HCT116 (cell line): ENCODE data around the gene TRIM4.

ENCODE experiments used
- CEBPB ChIP-seq: IDR thresholded peaks from 2 replicates; pipeline ENCODE4 v1.6.1; 2012; ENCODE audit warnings: low read depth
- MAX ChIP-seq: IDR thresholded peaks from 2 replicates; pipeline ENCODE4 v1.6.1; 2012
- POLR2A ChIP-seq: IDR thresholded peaks from 2 replicates; pipeline ENCODE4 v1.7.0; 2011; ENCODE audit warnings: borderline replicate concordance; ENCODE audit not compliant: insufficient read depth, insufficient read length; ENCODE audit errors: extremely low read depth
- POLR2AphosphoS5 ChIP-seq: IDR thresholded peaks from 2 replicates; pipeline ENCODE4 v1.6.1; 2011; ENCODE audit warnings: mild to moderate bottlenecking, low read depth, low read length, moderate library complexity
- SP1 ChIP-seq: IDR thresholded peaks from 2 replicates; pipeline ENCODE4 v1.6.1; 2012; ENCODE audit warnings: low read depth
- YY1 ChIP-seq: IDR thresholded peaks from 2 replicates; pipeline ENCODE4 v1.6.1; 2011; ENCODE audit warnings: low read length, low read depth, moderate library complexity, mild to moderate bottlenecking; ENCODE audit not compliant: insufficient replicate concordance; ENCODE audit errors: extremely low read depth
- TF ChIP-seq, protein P1 (sequence below), 3 experiments: fragments of 200-600 bp in 1 of 3; sonication (generic) in 1 of 3; IDR thresholded peaks in 2 of 3; conservative IDR thresholded peaks in 1 of 3; 2 replicates each; pipeline ENCODE4 v1.5.1; 2012 to 2017; ENCODE audit warnings: low read depth in 2 of 3, low read length in 2 of 3, antibody characterized with exemption in 1 of 3, borderline replicate concordance in 1 of 3, control low read depth in 1 of 3, mild to moderate bottlenecking in 1 of 3, mixed read lengths in 1 of 3, mixed run types in 1 of 3, moderate library complexity in 1 of 3; ENCODE audit not compliant: insufficient read depth in 1 of 3
- TF ChIP-seq, protein P2 (sequence below): IDR thresholded peaks from 2 replicates; pipeline ENCODE4 v1.6.1; 2012; ENCODE audit warnings: low read depth

DNA sequence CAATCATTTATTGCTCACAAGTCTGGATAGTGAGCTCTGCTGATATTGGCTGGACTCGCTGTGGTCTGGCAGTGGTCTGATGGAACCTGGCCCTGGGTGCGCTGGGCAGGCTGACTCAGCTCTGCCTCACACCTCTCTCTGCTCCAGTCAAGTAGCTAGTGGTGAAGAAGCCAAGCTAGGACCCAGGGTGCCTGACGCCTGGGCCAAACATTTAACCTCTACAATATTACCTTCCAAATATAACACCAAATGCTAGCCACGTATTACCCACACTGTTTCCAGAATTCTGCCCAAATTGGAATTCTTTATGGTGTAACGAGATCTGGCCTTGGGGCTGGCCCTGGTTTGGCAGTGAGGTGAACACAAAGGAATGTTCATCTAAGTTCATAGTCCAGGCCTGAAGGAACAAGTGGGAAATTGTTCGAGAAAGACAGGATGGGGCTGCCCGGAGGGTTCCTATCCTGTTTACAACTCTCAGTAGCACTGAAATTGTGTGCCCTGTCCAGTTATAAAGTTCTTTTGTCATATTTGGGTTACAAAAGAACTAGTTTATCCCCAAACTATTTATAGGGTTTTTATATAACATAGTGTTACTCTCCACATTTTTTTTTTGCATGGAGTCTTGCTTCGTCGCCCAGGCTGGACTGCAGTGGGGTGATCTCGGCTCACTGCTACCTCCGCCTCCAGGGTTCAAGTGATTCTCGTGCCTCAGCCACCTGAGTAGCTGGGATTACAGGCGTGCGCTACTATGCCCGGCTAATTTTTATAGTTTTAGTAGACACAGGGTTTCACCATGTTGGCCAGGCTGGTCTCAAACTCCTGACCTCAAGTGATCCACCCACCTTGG is 58.8 kb downstream of the TRIM4 start:
- TF ChIP-seq, protein P1, sequence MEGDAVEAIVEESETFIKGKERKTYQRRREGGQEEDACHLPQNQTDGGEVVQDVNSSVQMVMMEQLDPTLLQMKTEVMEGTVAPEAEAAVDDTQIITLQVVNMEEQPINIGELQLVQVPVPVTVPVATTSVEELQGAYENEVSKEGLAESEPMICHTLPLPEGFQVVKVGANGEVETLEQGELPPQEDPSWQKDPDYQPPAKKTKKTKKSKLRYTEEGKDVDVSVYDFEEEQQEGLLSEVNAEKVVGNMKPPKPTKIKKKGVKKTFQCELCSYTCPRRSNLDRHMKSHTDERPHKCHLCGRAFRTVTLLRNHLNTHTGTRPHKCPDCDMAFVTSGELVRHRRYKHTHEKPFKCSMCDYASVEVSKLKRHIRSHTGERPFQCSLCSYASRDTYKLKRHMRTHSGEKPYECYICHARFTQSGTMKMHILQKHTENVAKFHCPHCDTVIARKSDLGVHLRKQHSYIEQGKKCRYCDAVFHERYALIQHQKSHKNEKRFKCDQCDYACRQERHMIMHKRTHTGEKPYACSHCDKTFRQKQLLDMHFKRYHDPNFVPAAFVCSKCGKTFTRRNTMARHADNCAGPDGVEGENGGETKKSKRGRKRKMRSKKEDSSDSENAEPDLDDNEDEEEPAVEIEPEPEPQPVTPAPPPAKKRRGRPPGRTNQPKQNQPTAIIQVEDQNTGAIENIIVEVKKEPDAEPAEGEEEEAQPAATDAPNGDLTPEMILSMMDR (IDR thresholded peaks at IDR 0.05 in 2 of 3, conservative IDR thresholded peaks at IDR 0.05 in 1 of 3; ENCODE audit: borderline replicate concordance in 1 of 3, insufficient read depth in 1 of 3, low read depth in 2 of 3, low read length in 2 of 3), result no peak
- TF ChIP-seq CEBPB (no peak), POLR2A (no peak), MAX (no peak), POLR2AphosphoS5 (no peak), SP1 (no peak), YY1 (no peak)
- TF ChIP-seq, protein P2, sequence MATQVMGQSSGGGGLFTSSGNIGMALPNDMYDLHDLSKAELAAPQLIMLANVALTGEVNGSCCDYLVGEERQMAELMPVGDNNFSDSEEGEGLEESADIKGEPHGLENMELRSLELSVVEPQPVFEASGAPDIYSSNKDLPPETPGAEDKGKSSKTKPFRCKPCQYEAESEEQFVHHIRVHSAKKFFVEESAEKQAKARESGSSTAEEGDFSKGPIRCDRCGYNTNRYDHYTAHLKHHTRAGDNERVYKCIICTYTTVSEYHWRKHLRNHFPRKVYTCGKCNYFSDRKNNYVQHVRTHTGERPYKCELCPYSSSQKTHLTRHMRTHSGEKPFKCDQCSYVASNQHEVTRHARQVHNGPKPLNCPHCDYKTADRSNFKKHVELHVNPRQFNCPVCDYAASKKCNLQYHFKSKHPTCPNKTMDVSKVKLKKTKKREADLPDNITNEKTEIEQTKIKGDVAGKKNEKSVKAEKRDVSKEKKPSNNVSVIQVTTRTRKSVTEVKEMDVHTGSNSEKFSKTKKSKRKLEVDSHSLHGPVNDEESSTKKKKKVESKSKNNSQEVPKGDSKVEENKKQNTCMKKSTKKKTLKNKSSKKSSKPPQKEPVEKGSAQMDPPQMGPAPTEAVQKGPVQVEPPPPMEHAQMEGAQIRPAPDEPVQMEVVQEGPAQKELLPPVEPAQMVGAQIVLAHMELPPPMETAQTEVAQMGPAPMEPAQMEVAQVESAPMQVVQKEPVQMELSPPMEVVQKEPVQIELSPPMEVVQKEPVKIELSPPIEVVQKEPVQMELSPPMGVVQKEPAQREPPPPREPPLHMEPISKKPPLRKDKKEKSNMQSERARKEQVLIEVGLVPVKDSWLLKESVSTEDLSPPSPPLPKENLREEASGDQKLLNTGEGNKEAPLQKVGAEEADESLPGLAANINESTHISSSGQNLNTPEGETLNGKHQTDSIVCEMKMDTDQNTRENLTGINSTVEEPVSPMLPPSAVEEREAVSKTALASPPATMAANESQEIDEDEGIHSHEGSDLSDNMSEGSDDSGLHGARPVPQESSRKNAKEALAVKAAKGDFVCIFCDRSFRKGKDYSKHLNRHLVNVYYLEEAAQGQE, result no peak
